Nephron (organoid): ENCODE data around the gene AFF3.

ENCODE experiments used
- H3K27ac Mint-ChIP-seq, 3 experiments: 2 replicates each; pipeline ENCODE4 v1.8.0; 2020; ENCODE audit warnings: mixed read lengths in 3 of 3, mild to moderate bottlenecking in 2 of 3, moderate library complexity in 1 of 3
- H3K27me3 Mint-ChIP-seq: 2 replicates; pipeline ENCODE4 v1.8.0; 2021; ENCODE audit warnings: low read depth, mild to moderate bottlenecking, moderate library complexity, mixed read lengths
- H3K36me3 Mint-ChIP-seq: 2 replicates; pipeline ENCODE4 v1.8.0; 2020; ENCODE audit warnings: low read depth, mixed read lengths
- H3K4me1 Mint-ChIP-seq: 2 replicates; pipeline ENCODE4 v1.8.0; 2020; ENCODE audit warnings: mixed read lengths
- H3K4me3 Mint-ChIP-seq, 3 experiments: 2 replicates each; pipeline ENCODE4 v1.8.0; 2020; ENCODE audit warnings: mild to moderate bottlenecking in 3 of 3, mixed read lengths in 3 of 3, moderate library complexity in 2 of 3
- H3K9me3 Mint-ChIP-seq: 2 replicates; pipeline ENCODE4 v1.8.0; 2020; ENCODE audit warnings: mixed read lengths
- TF ChIP-seq, protein P1 (sequence below), 3 experiments: fragments of 200-600 bp; sonication (generic); IDR thresholded peaks; one replicate each; pipeline ENCODE4 v1.5.0; 2021; ENCODE audit warnings: antibody characterized with exemption in 3 of 3; ENCODE audit not compliant: unreplicated experiment in 3 of 3

AFF3 gene

GRCh38 chr2:100015849-100016248 is 126.5 kb downstream of the AFF3 start:
- H3K4me3 Mint-ChIP-seq: no peak overlapping the region
- H3K27ac Mint-ChIP-seq: no peak overlapping the region
- H3K27me3 Mint-ChIP-seq: no peaks in the 10 kb centered on the region
- TF ChIP-seq, protein P1, sequence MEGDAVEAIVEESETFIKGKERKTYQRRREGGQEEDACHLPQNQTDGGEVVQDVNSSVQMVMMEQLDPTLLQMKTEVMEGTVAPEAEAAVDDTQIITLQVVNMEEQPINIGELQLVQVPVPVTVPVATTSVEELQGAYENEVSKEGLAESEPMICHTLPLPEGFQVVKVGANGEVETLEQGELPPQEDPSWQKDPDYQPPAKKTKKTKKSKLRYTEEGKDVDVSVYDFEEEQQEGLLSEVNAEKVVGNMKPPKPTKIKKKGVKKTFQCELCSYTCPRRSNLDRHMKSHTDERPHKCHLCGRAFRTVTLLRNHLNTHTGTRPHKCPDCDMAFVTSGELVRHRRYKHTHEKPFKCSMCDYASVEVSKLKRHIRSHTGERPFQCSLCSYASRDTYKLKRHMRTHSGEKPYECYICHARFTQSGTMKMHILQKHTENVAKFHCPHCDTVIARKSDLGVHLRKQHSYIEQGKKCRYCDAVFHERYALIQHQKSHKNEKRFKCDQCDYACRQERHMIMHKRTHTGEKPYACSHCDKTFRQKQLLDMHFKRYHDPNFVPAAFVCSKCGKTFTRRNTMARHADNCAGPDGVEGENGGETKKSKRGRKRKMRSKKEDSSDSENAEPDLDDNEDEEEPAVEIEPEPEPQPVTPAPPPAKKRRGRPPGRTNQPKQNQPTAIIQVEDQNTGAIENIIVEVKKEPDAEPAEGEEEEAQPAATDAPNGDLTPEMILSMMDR (IDR thresholded peaks at IDR 0.05; ENCODE audit: unreplicated experiment in 3 of 3): no peak
- no peaks in the 10 kb centered on the region for H3K9me3 Mint-ChIP-seq
- H3K4me1 Mint-ChIP-seq: peaks cover 54% of the 10 kb centered on the region
- peaks cover 10% of the 10 kb centered on the region for H3K36me3 Mint-ChIP-seq

- TF ChIP-seq, protein P1 (IDR thresholded peaks at IDR 0.05; ENCODE audit: unreplicated experiment in 3 of 3): no peak
Observed at GRCh38 chr2:100013892-100014677, 128.3 kb downstream of the AFF3 start.

GRCh38 chr2:100012561-100012960 is 129.8 kb downstream of the AFF3 start:
- H3K9me3 Mint-ChIP-seq: no peaks in the 10 kb centered on the region
- H3K4me1 Mint-ChIP-seq: peaks cover 57% of the 10 kb centered on the region
- no peak overlapping the region for H3K4me3 Mint-ChIP-seq
- H3K27ac Mint-ChIP-seq: peak overlapping the region; percentile 87 to 89 (median 89)
- TF ChIP-seq, protein P1 (IDR thresholded peaks at IDR 0.05; ENCODE audit: unreplicated experiment in 3 of 3): no peak
- H3K27me3 Mint-ChIP-seq: no peaks in the 10 kb centered on the region
- peaks cover 35% of the 10 kb centered on the region for H3K36me3 Mint-ChIP-seq

More at GRCh38 chr2:100013892-100014677, 128.3 kb downstream of the AFF3 start:
- Mint-ChIP-seq H3K4me1 (peaks cover 63% of the 10 kb centered on the region), H3K36me3 (peaks cover 20% of the 10 kb centered on the region), H3K27me3 (no peaks in the 10 kb centered on the region), H3K9me3 (no peaks in the 10 kb centered on the region), H3K4me3 (no peak overlapping the region), H3K27ac (peak overlapping the region; percentile 52 to 80 (median 61))

GRCh38 chr2:100011272-100011731 is 131.1 kb downstream of the AFF3 start:
- H3K27ac Mint-ChIP-seq: peak overlapping the region; percentile 89 to 92 (median 89)
- H3K9me3 Mint-ChIP-seq: no peaks in the 10 kb centered on the region
- no peaks in the 10 kb centered on the region for H3K27me3 Mint-ChIP-seq
- peaks cover 47% of the 10 kb centered on the region for H3K36me3 Mint-ChIP-seq
- TF ChIP-seq, protein P1 (IDR thresholded peaks at IDR 0.05; ENCODE audit: unreplicated experiment in 3 of 3): no peak
- peak overlapping the region in 2 of 3 experiments; percentile 12 to 16 for H3K4me3 Mint-ChIP-seq
- H3K4me1 Mint-ChIP-seq: peaks cover 62% of the 10 kb centered on the region

DNA sequence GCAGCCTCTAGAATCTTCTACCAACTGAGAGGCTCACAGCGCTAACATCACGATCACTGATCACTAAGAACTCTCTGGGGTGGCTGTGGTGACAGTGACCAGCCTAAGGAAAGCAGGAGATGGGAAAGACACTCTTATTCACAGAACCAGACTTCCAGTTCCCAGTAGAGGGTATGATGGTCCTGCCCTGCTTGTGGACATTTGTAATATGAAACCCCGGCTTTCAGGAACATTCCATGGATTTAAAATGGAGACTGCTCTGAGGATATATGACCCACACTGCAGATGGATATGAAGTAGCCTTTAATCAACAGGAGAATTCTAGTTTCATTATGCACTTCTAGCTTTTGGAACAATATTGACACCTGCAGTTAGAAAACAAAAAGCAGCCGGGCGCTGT is 131.8 kb downstream of the AFF3 start:
- peaks cover 64% of the 10 kb centered on the region for H3K4me1 Mint-ChIP-seq
- H3K27ac Mint-ChIP-seq: peak overlapping the region; percentile 52 to 89 (median 81)
- peaks cover 49% of the 10 kb centered on the region for H3K36me3 Mint-ChIP-seq
- no peaks in the 10 kb centered on the region for H3K9me3 Mint-ChIP-seq
- no peak overlapping the region for H3K4me3 Mint-ChIP-seq
- TF ChIP-seq, protein P1 (IDR thresholded peaks at IDR 0.05; ENCODE audit: unreplicated experiment in 3 of 3): no peak
- H3K27me3 Mint-ChIP-seq: no peaks in the 10 kb centered on the region
